ENCODE results near the gene TAF7L. TPM values are rescaled to one million over a fixed set of nuclear protein-coding genes. Genes with fewer than 3 reads are reported as not detected.
"Not testable (repeated sequence)": the region's sequence is repeated elsewhere in the genome, so short reads cannot be mapped to it uniquely, and the experiment has no call there.

Gene TAF7L
- 1 to 10 TPM in 1 of 5 donors, not detected in 4; 2.0 TPM for total RNA-seq
- under 1 TPM in 1 of 3 donors, not detected in 2; 0.13 TPM for polyA plus RNA-seq
- long read RNA-seq, donor 1 = 0 reads
- long read RNA-seq, donor 2 = 0 reads
- long read RNA-seq, donor 3 = 0 reads
- long read RNA-seq, donor 4 = 0 reads
- long read RNA-seq, donor 5 = 0 reads
- long read RNA-seq, donor 6 = 0 reads
- long read RNA-seq, donor 7 = 0 reads
- long read RNA-seq, donor 8 = 0 reads
- long read RNA-seq, donor 9 = 0 reads
- long read RNA-seq, donor 10 = 0 reads

- no peak within 1 kb of the TSS for H3K27ac ChIP-seq
- peaks cover 0 to 12% (median 11%) of the 10 kb centered on the region in 3 donors for H3K27me3 ChIP-seq
- intact Hi-C loops (cut with DNase I; ENCODE audit: low total_unique reads) = no loop called here
- H3K4me1 ChIP-seq = peaks cover 0 to 6% (median 0%) of the 10 kb centered on the region in 4 donors
- TF ChIP-seq EP300 (IDR thresholded peaks at IDR 0.05) (no peak), POLR2A (IDR thresholded peaks at IDR 0.05) (no peak), POLR2AphosphoS5 (IDR thresholded peaks at IDR 0.05) (no peak), CTCF (IDR thresholded peaks at IDR 0.05) (no peak)
- no peaks in the 10 kb centered on the region for H3K36me3 ChIP-seq
- H3K9me3 ChIP-seq = no peaks in the 10 kb centered on the region
- peak within 1 kb of the TSS; percentile 18 to 31 (median 24) for H3K4me3 ChIP-seq
- peak in 1 of 2 donors; percentile 28 for DNase-seq
- WGBS, 5 donors = 24 to 51% (median 48%) methylated on average over 9 to 75 of the region's 75 CpGs
Measured at GRCh38 chrX:101290957-101291603, at the start of gene TAF7L. TSS of gene TAF7L (minus strand) at chrX:101291334. CDS start at chrX:101287543, 3,791 bp downstream.

GRCh38 chrX:101337776-101338271, 46.7 kb upstream of the TAF7L start:
- H3K27ac ChIP-seq = no peak overlapping the region
- H3K9me3 ChIP-seq = peaks cover 0 to 5% (median 0%) of the 10 kb centered on the region in 4 donors
- intact Hi-C loops (cut with DNase I; ENCODE audit: low total_unique reads) = no loop called here
- no peaks in the 10 kb centered on the region for H3K4me1 ChIP-seq
- WGBS, 5 donors = 83 to 93% (median 89%) methylated on average over 4 of the region's 4 CpGs
- no peak for DNase-seq
- TF ChIP-seq EP300 (IDR thresholded peaks at IDR 0.05) = no peak
- TF ChIP-seq POLR2AphosphoS5 (IDR thresholded peaks at IDR 0.05) = no peak
- no peak for TF ChIP-seq CTCF (IDR thresholded peaks at IDR 0.05)
- TF ChIP-seq POLR2A (IDR thresholded peaks at IDR 0.05) = no peak
- no peaks in the 10 kb centered on the region for H3K36me3 ChIP-seq
- H3K27me3 ChIP-seq = no peaks in the 10 kb centered on the region
- no peak overlapping the region for H3K4me3 ChIP-seq

- H3K9me3 ChIP-seq; H3K4me1 ChIP-seq; H3K4me3 ChIP-seq; H3K27ac ChIP-seq; H3K36me3 ChIP-seq; intact Hi-C loops (cut with DNase I; ENCODE audit: low total_unique reads); H3K27me3 ChIP-seq; DNase-seq: not testable (repeated sequence)
- 69 to 80% (median 73%) methylated on average over 7 of the region's 7 CpGs for WGBS, 5 donors
Measured at GRCh38 chrX:101334310-101334709, 43.2 kb upstream of the TAF7L start.

GRCh38 chrX:101326600-101326999, 35.5 kb upstream of the TAF7L start:
- H3K27me3 ChIP-seq; H3K27ac ChIP-seq; intact Hi-C loops (cut with DNase I; ENCODE audit: low total_unique reads); H3K9me3 ChIP-seq; DNase-seq; H3K36me3 ChIP-seq; H3K4me3 ChIP-seq; H3K4me1 ChIP-seq: not testable (repeated sequence)
- WGBS, 5 donors = 53 to 100% (median 72%) methylated on average over 2 to 3 of the region's 3 CpGs

GRCh38 chrX:101303790-101304189, 12.7 kb upstream of the TAF7L start:
- H3K27ac ChIP-seq = no peak overlapping the region
- H3K4me1 ChIP-seq = no peaks in the 10 kb centered on the region
- TF ChIP-seq POLR2A (IDR thresholded peaks at IDR 0.05) (no peak), CTCF (IDR thresholded peaks at IDR 0.05) (no peak), EP300 (IDR thresholded peaks at IDR 0.05) (no peak), POLR2AphosphoS5 (IDR thresholded peaks at IDR 0.05) (no peak)
- intact Hi-C loops (cut with DNase I; ENCODE audit: low total_unique reads) = no loop called here
- DNase-seq = no peak
- no peaks in the 10 kb centered on the region for H3K27me3 ChIP-seq
- H3K9me3 ChIP-seq = peaks cover 0 to 11% (median 0%) of the 10 kb centered on the region in 4 donors
- 83 to 91% (median 83%) methylated on average over 1 of the region's 1 CpG for WGBS, 5 donors
- no peaks in the 10 kb centered on the region for H3K36me3 ChIP-seq
- no peak overlapping the region for H3K4me3 ChIP-seq

GRCh38 chrX:101295603-101296002, 4.5 kb upstream of the TAF7L start:
- 92 to 97% (median 95%) methylated on average over 2 to 3 of the region's 3 CpGs for WGBS, 5 donors
- DNase-seq; intact Hi-C loops (cut with DNase I; ENCODE audit: low total_unique reads): not testable (repeated sequence)

More at GRCh38 chrX:101295603-101296002, 4.5 kb upstream of the TAF7L start:
- not testable (repeated sequence) for H3K36me3 ChIP-seq, H3K27ac ChIP-seq, H3K4me3 ChIP-seq, H3K9me3 ChIP-seq, H3K4me1 ChIP-seq
- H3K27me3 ChIP-seq = peaks cover 0 to 12% (median 11%) of the 10 kb centered on the region in 3 donors
